Measurements from ENCODE around the gene RAB20.
A peak's percentile ranks its signal among the peaks of the same experiment; 100 is the strongest.

RAB20 gene

GRCh38 chr13:110597041-110597689 lies 35.6 kb upstream of the RAB20 start:
- no peak for TF ChIP-seq CTCF (conservative IDR thresholded peaks at IDR 0.05; ENCODE audit: low read depth, low read length)
- no peak overlapping the region for H3K4me3 ChIP-seq (ENCODE audit: low read depth, low read length)
- no peak for DNase-seq (ENCODE audit: low read depth)

GRCh38 chr13:110593430-110594130 lies 32.1 kb upstream of the RAB20 start:
- peak; percentile 75 for DNase-seq (ENCODE audit: low read depth)
- H3K4me3 ChIP-seq (ENCODE audit: low read depth, low read length): no peak overlapping the region
- peak; percentile 66 for TF ChIP-seq CTCF (conservative IDR thresholded peaks at IDR 0.05; ENCODE audit: low read depth, low read length)

- DNase-seq (ENCODE audit: low read depth): no peak
- no peak for TF ChIP-seq CTCF (conservative IDR thresholded peaks at IDR 0.05; ENCODE audit: low read depth, low read length)
- H3K4me3 ChIP-seq (ENCODE audit: low read depth, low read length): no peak overlapping the region
Measured at GRCh38 chr13:110592665-110593064, 31.1 kb upstream of the RAB20 start.

- TF ChIP-seq CTCF (conservative IDR thresholded peaks at IDR 0.05; ENCODE audit: low read depth, low read length): no peak
- DNase-seq (ENCODE audit: low read depth): no peak
- no peak overlapping the region for H3K4me3 ChIP-seq (ENCODE audit: low read depth, low read length)
Measured at GRCh38 chr13:110590577-110590976, 29.1 kb upstream of the RAB20 start.

GRCh38 chr13:110589793-110590390 lies 28.4 kb upstream of the RAB20 start:
- H3K4me3 ChIP-seq (ENCODE audit: low read depth, low read length): no peak overlapping the region
- no peak for DNase-seq (ENCODE audit: low read depth)
- no peak for TF ChIP-seq CTCF (conservative IDR thresholded peaks at IDR 0.05; ENCODE audit: low read depth, low read length)

GRCh38 chr13:110583178-110583865 lies 21.8 kb upstream of the RAB20 start:
- TF ChIP-seq CTCF (conservative IDR thresholded peaks at IDR 0.05; ENCODE audit: low read depth, low read length): no peak
- H3K4me3 ChIP-seq (ENCODE audit: low read depth, low read length): no peak overlapping the region
- DNase-seq (ENCODE audit: low read depth): no peak

Measured in choroid plexus epithelial cell (primary cell).